Activated naive CD8-positive, alpha-beta T cell treated with anti-CD3 and anti-CD28 coated beads for 36 hours (primary cell): ENCODE data around the gene USP17L27. TPM values are rescaled to one million over a fixed set of nuclear protein-coding genes. Genes with fewer than 3 reads are reported as not detected.

Source experiments
- total RNA-seq, 2 experiments: library from RNA; stranded (reverse); gene quantifications; one replicate each; pipeline ENCODE4 v1.2.3, GENCODE V29; 2021

The USP17L27 gene
- total RNA-seq, 2 experiments from 2014 or later: not detected

Other genes with a start within 250 kb of the USP17L27 start
- gene FAM90A26, start 173.7 kb upstream of the USP17L27 start, total RNA-seq: not detected
- gene USP17L10, start 133.5 kb upstream of the USP17L27 start, total RNA-seq: not detected
- not detected for gene USP17L11, start 128.7 kb upstream of the USP17L27 start, total RNA-seq
- not detected for gene USP17L12, start 124.0 kb upstream of the USP17L27 start, total RNA-seq
- not detected for gene USP17L13, start 119.3 kb upstream of the USP17L27 start, total RNA-seq
- not detected for gene USP17L15, start 109.8 kb upstream of the USP17L27 start, total RNA-seq
- not detected for gene USP17L17, start 100.3 kb upstream of the USP17L27 start, total RNA-seq
- not detected for gene USP17L18, start 95.5 kb upstream of the USP17L27 start, total RNA-seq
- not detected for gene USP17L19, start 90.8 kb upstream of the USP17L27 start, total RNA-seq
- gene USP17L20, start 86.0 kb upstream of the USP17L27 start, total RNA-seq: not detected
- not detected for gene USP17L21, start 81.3 kb upstream of the USP17L27 start, total RNA-seq
- gene USP17L22, start 76.5 kb upstream of the USP17L27 start, total RNA-seq: not detected
- not detected for gene USP17L24, start 19.0 kb upstream of the USP17L27 start, total RNA-seq
- gene USP17L25, start 14.2 kb upstream of the USP17L27 start, total RNA-seq: not detected
- gene USP17L26, start 9.5 kb upstream of the USP17L27 start, total RNA-seq: not detected
- not detected for gene USP17L5, start 4.7 kb upstream of the USP17L27 start, total RNA-seq
- gene USP17L28, start 4.7 kb downstream of the USP17L27 start, total RNA-seq: not detected
- not detected for gene USP17L29, start 9.5 kb downstream of the USP17L27 start, total RNA-seq
- not detected for gene USP17L30, start 19.0 kb downstream of the USP17L27 start, total RNA-seq
- gene DEFB131A, start 100.3 kb downstream of the USP17L27 start, total RNA-seq: not detected